Measurements from ENCODE around the gene HHAT.

DNA sequence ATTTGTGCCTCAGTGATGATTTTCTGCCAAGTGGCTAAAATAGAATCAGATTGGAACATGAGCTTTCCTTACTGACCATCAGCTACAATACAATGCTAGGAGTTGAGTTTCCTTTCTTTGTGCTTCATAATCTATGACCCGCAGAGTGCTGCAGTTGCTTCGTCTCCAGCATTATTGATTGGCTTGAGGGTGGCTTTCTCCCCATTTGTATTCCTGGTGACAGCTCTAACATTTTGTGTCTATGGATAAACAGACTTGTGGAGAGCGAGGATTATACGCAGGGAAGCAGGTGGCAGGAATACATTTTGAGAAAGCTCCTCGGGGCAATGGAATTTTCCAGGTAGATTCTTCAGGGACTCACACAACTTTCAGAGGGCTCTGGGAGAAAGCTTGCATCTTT lies 223.2 kb downstream of the HHAT start:
- no peak for TF ChIP-seq CTCF (IDR thresholded peaks at IDR 0.05)
- no peak for TF ChIP-seq POLR2A (IDR thresholded peaks at IDR 0.05)
- TF ChIP-seq POLR2AphosphoS5 (IDR thresholded peaks at IDR 0.05): no peak
